HepG2 (cell line): ENCODE data around the gene FAM3B. TPM values are rescaled to one million over a fixed set of nuclear protein-coding genes. Genes with fewer than 3 reads are reported as not detected.

Experiments
- ATAC-seq: fragments of 200-7000 bp; cut with Tn5 transposase; 3 replicates; pipeline ENCODE4 v1.9.1; 2020; ENCODE audit warnings: mild to moderate bottlenecking, moderate library complexity
- BruUV-seq: library from RNA; stranded (reverse); fragments of 400-500 nt; replicated peaks from 2 replicates; lab custom pipeline; 2021; lab: Mats Ljungman, UMichigan
- CTCF ChIA-PET: fragments of 300-600 bp; formaldehyde crosslinking; extraction: SDS; loops from one replicate; lab custom pipeline; 2021; ENCODE audit warnings: low total read pairs, inconsistent platforms, low intra/inter-chr PET ratio; lab: Yijun Ruan, JAX
- POLR2A ChIA-PET: fragments of 350-600 bp; sonication (Branson Sonifier 250); formaldehyde crosslinking; loops from one replicate; lab custom pipeline; 2020; ENCODE audit warnings: antibody characterized with exemption, inconsistent platforms; lab: Yijun Ruan, JAX
- DNase-seq: peaks from one replicate; pipeline ENCODE4 v3.0.0-alpha.2; 2015; ENCODE audit warnings: low spot score
- FAIRE-seq: peaks from 3 replicates; lab custom pipeline; 2011; peaks lifted over from hg19 to GRCh38; lab: Jason Lieb, UNC
- H2AFZ ChIP-seq: one replicate; pipeline ENCODE4 v1.6.1; 2011; ENCODE audit warnings: low read length, inconsistent platforms
- H3K27ac ChIP-seq: fragments of 300-600 bp; 3 replicates; pipeline ENCODE4 v1.8.0; 2011; ENCODE audit warnings: mixed run types, mild to moderate bottlenecking, mixed read lengths, low read length, inconsistent platforms; ENCODE audit not compliant: insufficient read depth; ENCODE audit errors: extremely low read length
- H3K27me3 ChIP-seq, 2 experiments: fragments of 200-600 bp in 1 of 2; 2 replicates in 1 of 2; 3 replicates in 1 of 2; pipeline versions ENCODE4 v1.6.0 to v1.8.0; 2011; ENCODE audit warnings: low read length in 2 of 2, mild to moderate bottlenecking in 2 of 2, moderate library complexity in 2 of 2, inconsistent platforms in 1 of 2; ENCODE audit not compliant: insufficient read depth in 2 of 2, control insufficient read depth in 1 of 2
- H3K36me3 ChIP-seq, 2 experiments: fragments of 200-600 bp in 1 of 2; replicated peaks in 1 of 2; 2 replicates in 1 of 2; 3 replicates in 1 of 2; pipeline versions ENCODE4 v1.5.1 to v1.8.0; 2011; ENCODE audit warnings: low read length in 2 of 2, inconsistent platforms in 1 of 2; ENCODE audit not compliant: insufficient read depth in 2 of 2, control insufficient read depth in 1 of 2
- H3K4me1 ChIP-seq: 2 replicates; pipeline ENCODE4 v1.5.1; 2012; ENCODE audit warnings: low read length, inconsistent platforms; ENCODE audit not compliant: insufficient read depth
- H3K4me2 ChIP-seq: 2 replicates; pipeline ENCODE4 v1.6.0; 2011; ENCODE audit warnings: low read depth, low read length, inconsistent platforms
- H3K4me3 ChIP-seq, 3 experiments: fragments of 200-600 bp in 1 of 3; sonication (generic), shearing (Covaris generic) in 1 of 3; replicated peaks in 1 of 3; 2 replicates each; pipeline ENCODE4 v1.5.1; 2011 to 2016; ENCODE audit warnings: low read length in 3 of 3, inconsistent platforms in 2 of 3, low read depth in 2 of 3, mild to moderate bottlenecking in 2 of 3, control low read depth in 1 of 3, mixed read lengths in 1 of 3; ENCODE audit not compliant: insufficient read depth in 1 of 3
- H3K79me2 ChIP-seq: one replicate; pipeline ENCODE4 v1.6.1; 2011; ENCODE audit warnings: low read length, inconsistent platforms; ENCODE audit not compliant: insufficient read depth
- H3K9ac ChIP-seq: 2 replicates; pipeline ENCODE4 v1.6.0; 2011; ENCODE audit warnings: mild to moderate bottlenecking, low read depth, low read length, inconsistent platforms; ENCODE audit not compliant: insufficient read depth
- H3K9me3 ChIP-seq: 2 replicates; pipeline ENCODE4 v1.5.1; 2012; ENCODE audit warnings: mild to moderate bottlenecking, low read length
- H4K20me1 ChIP-seq: 2 replicates; pipeline ENCODE4 v1.6.0; 2011; ENCODE audit warnings: inconsistent platforms, mild to moderate bottlenecking, low read length, moderate library complexity; ENCODE audit not compliant: insufficient read depth
- KLF13 ChIP-seq: sonication (generic); formaldehyde crosslinking; IDR thresholded peaks from 2 replicates; pipeline ENCODE4 v1.4.0; 2020; ENCODE audit warnings: mild to moderate bottlenecking, missing genetic modification reagents
- NFE2L1 ChIP-seq: sonication (generic); formaldehyde crosslinking; IDR thresholded peaks from 2 replicates; pipeline ENCODE4 v1.4.0; 2020; ENCODE audit warnings: missing genetic modification reagents, mild to moderate bottlenecking, borderline replicate concordance
- NKX3-1 ChIP-seq: sonication (generic); formaldehyde crosslinking; IDR thresholded peaks from 2 replicates; pipeline ENCODE4 v1.5.0; 2020; ENCODE audit warnings: missing genetic modification reagents
- NR2F6 ChIP-seq, 2 experiments: IDR thresholded peaks; 2 replicates each; pipeline ENCODE4 v1.6.1; 2016; ENCODE audit warnings: antibody characterized with exemption in 1 of 2, mild to moderate bottlenecking in 1 of 2
- RBM22 ChIP-seq: fragments of 200-400 bp; formaldehyde crosslinking; optimal IDR thresholded peaks from 2 replicates; pipeline ENCODE3; 2017; ENCODE audit warnings: mild to moderate bottlenecking, low read length, moderate library complexity
- THAP11 ChIP-seq: IDR thresholded peaks from 2 replicates; pipeline ENCODE4 v1.6.1; 2016; ENCODE audit warnings: missing biosample characterization, missing genetic modification reagents
- TSC22D2 ChIP-seq: sonication (generic); formaldehyde crosslinking; IDR thresholded peaks from 2 replicates; pipeline ENCODE4 v1.5.1; 2020; ENCODE audit warnings: missing genetic modification reagents, mild to moderate bottlenecking, borderline replicate concordance
- ZBTB8A ChIP-seq: sonication (generic); formaldehyde crosslinking; IDR thresholded peaks from 2 replicates; pipeline ENCODE4 v1.4.0; 2020; ENCODE audit warnings: mild to moderate bottlenecking, low read depth, missing genetic modification reagents, borderline replicate concordance
- ZFAT ChIP-seq: sonication (generic); formaldehyde crosslinking; conservative IDR thresholded peaks from 2 replicates; pipeline ENCODE4 v1.8.1; 2023; ENCODE audit warnings: missing genetic modification reagents, inconsistent platforms
- ZNF24 ChIP-seq: fragments of 450-650 bp; IDR thresholded peaks from 2 replicates; pipeline ENCODE4 v1.6.1; 2017; ENCODE audit warnings: antibody characterized with exemption, mild to moderate bottlenecking
- ZNF746 ChIP-seq: sonication (generic); formaldehyde crosslinking; IDR thresholded peaks from 2 replicates; pipeline ENCODE4 v1.8.0; 2022; ENCODE audit warnings: mild to moderate bottlenecking, missing genetic modification reagents
- WGBS: methylation state at CpG from one replicate; pipeline ENCODE4 v1.1.6; 2017; ENCODE audit warnings: low lambda C conversion rate; 5-methylcytosine and 5-hydroxymethylcytosine counted together
- in situ Hi-C: cut with HindIII; loops from 2 replicates; pipeline ENCODE4 v1.10.0; 2017; ENCODE audit warnings: low pct_unique_long_range_greater_than_20kb; ENCODE audit not compliant: extremely low pct_ligation_motif_present
- intact Hi-C: fragments of 100-400 bp; cut with micrococcal nuclease; formaldehyde crosslinking; loops from one replicate; pipeline ENCODE4 v1.10.0; 2022; ENCODE audit not compliant: unreplicated experiment
- polyA plus RNA-seq, 8 experiments: library from polyadenylated mRNA; depleted of rRNA in 3 of 8; stranded (reverse) in 7 of 8; unstranded in 1 of 8; fragments of >200 nt; fragmentation: Illumina TruSeq in 4 of 8; extraction: Trizol in 4 of 8; gene quantifications; 2 replicates each; pipeline versions ENCODE4 v1.2.1 to v1.2.3, GENCODE V29; 2011 to 2016; ENCODE audit warnings: low read depth in 4 of 8, missing spikeins in 1 of 8, mixed read lengths in 1 of 8; ENCODE audit not compliant: insufficient read depth in 1 of 8
- total RNA-seq, 5 experiments: library from RNA; depleted of rRNA; stranded (reverse); fragments of >200 nt; fragmentation: Illumina TruSeq; extraction: Trizol; gene quantifications; 2 replicates each; pipeline ENCODE4 v1.2.3, GENCODE V29; 2016; ENCODE audit warnings: low read depth in 1 of 5
- TF ChIP-seq, protein P1 (sequence below): sonication (generic); formaldehyde crosslinking; IDR thresholded peaks from 2 replicates; pipeline ENCODE4 v1.8.0; 2022; ENCODE audit warnings: mild to moderate bottlenecking, missing genetic modification reagents
- TF ChIP-seq, protein P2 (sequence below): IDR thresholded peaks from 2 replicates; pipeline ENCODE4 v1.6.1; 2016; ENCODE audit warnings: missing compliant biosample characterization, missing genetic modification reagents, borderline replicate concordance
- TF ChIP-seq, protein P3 (sequence below): sonication (generic); formaldehyde crosslinking; IDR thresholded peaks from 2 replicates; pipeline ENCODE4 v1.4.0; 2020; ENCODE audit warnings: mild to moderate bottlenecking, missing genetic modification reagents
- TF ChIP-seq, protein P4 (sequence below): sonication (generic); formaldehyde crosslinking; IDR thresholded peaks from 2 replicates; pipeline ENCODE4 v1.8.0; 2022; ENCODE audit warnings: missing genetic modification reagents, mild to moderate bottlenecking, inconsistent platforms, borderline replicate concordance

The FAM3B gene
- total and polyA plus RNA-seq, 2 of the 13 experiments (the other 11 are each of a cell fraction or from before 2014, with no cell fraction given), result 46.5 to 62.0 TPM

DNA sequence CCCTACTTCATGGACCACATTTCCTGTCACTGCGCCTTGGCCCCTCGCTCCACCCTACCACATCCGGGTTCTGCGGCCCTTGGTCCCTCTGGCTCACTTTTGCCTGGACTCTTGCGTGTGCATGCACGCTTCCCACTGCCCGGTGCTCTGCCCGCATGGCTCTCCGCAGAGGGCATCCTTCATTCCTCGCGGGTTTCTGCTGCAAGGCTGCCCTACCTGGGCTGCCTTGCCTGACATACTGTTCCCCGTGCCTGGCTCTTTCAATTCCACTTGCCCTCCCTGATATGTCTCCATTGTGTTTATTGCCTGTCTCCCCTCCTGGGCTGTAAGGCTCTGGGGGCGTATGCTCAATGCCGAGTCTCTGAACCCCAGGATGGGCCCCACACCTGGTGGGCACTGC lies 71.7 kb downstream of the FAM3B start (continued):
- TF ChIP-seq, protein P1, sequence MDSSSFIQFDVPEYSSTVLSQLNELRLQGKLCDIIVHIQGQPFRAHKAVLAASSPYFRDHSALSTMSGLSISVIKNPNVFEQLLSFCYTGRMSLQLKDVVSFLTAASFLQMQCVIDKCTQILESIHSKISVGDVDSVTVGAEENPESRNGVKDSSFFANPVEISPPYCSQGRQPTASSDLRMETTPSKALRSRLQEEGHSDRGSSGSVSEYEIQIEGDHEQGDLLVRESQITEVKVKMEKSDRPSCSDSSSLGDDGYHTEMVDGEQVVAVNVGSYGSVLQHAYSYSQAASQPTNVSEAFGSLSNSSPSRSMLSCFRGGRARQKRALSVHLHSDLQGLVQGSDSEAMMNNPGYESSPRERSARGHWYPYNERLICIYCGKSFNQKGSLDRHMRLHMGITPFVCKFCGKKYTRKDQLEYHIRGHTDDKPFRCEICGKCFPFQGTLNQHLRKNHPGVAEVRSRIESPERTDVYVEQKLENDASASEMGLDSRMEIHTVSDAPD (CRISPR knock-in tag), result no peak
- TF ChIP-seq, protein P2, sequence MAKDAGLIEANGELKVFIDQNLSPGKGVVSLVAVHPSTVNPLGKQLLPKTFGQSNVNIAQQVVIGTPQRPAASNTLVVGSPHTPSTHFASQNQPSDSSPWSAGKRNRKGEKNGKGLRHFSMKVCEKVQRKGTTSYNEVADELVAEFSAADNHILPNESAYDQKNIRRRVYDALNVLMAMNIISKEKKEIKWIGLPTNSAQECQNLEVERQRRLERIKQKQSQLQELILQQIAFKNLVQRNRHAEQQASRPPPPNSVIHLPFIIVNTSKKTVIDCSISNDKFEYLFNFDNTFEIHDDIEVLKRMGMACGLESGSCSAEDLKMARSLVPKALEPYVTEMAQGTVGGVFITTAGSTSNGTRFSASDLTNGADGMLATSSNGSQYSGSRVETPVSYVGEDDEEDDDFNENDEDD (CRISPR knock-in tag), result no peak
- TF ChIP-seq TSC22D2 (CRISPR knock-in tag), result no peak
- TF ChIP-seq KLF13 (CRISPR knock-in tag), result no peak
- no peak for TF ChIP-seq ZNF24
- TF ChIP-seq ZNF746 (CRISPR knock-in tag), result no peak

DNA sequence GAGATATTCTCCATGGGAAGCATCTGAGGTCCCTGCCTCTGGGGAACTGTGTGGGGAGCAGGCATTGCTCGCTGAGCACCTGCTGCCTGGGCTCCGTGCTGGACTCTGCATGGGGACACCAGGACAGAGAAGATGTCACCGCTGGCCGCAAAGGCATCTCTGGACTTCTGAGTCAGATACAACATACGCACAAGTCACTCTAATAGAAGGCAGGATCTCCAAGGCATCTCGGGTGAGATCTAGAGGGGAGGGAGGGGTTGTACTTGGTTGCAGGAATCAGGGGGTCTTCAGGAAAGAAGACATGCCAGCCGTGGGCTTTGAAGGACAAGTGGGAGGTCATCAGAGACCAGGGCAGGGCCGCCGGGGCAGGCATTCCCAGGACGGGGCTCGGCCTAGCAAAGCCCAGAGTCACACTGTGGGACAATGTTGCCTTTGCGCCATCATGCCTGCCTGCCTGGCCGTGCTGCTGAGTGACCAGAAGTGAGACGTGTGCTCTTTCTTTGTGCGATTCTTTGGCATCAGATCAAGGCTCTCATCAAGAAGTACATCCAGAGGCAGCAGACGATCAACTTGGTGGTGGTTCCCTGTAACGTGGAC lies 73.5 kb downstream of the FAM3B start:
- no peak for TF ChIP-seq ZFAT (CRISPR knock-in tag)
- no peak for TF ChIP-seq THAP11 (CRISPR knock-in tag)
- TF ChIP-seq ZBTB8A (CRISPR knock-in tag), result no peak
- TF ChIP-seq, protein P3, sequence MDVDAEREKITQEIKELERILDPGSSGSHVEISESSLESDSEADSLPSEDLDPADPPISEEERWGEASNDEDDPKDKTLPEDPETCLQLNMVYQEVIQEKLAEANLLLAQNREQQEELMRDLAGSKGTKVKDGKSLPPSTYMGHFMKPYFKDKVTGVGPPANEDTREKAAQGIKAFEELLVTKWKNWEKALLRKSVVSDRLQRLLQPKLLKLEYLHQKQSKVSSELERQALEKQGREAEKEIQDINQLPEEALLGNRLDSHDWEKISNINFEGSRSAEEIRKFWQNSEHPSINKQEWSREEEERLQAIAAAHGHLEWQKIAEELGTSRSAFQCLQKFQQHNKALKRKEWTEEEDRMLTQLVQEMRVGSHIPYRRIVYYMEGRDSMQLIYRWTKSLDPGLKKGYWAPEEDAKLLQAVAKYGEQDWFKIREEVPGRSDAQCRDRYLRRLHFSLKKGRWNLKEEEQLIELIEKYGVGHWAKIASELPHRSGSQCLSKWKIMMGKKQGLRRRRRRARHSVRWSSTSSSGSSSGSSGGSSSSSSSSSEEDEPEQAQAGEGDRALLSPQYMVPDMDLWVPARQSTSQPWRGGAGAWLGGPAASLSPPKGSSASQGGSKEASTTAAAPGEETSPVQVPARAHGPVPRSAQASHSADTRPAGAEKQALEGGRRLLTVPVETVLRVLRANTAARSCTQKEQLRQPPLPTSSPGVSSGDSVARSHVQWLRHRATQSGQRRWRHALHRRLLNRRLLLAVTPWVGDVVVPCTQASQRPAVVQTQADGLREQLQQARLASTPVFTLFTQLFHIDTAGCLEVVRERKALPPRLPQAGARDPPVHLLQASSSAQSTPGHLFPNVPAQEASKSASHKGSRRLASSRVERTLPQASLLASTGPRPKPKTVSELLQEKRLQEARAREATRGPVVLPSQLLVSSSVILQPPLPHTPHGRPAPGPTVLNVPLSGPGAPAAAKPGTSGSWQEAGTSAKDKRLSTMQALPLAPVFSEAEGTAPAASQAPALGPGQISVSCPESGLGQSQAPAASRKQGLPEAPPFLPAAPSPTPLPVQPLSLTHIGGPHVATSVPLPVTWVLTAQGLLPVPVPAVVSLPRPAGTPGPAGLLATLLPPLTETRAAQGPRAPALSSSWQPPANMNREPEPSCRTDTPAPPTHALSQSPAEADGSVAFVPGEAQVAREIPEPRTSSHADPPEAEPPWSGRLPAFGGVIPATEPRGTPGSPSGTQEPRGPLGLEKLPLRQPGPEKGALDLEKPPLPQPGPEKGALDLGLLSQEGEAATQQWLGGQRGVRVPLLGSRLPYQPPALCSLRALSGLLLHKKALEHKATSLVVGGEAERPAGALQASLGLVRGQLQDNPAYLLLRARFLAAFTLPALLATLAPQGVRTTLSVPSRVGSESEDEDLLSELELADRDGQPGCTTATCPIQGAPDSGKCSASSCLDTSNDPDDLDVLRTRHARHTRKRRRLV (CRISPR knock-in tag), result no peak
- no peak for TF ChIP-seq NFE2L1 (CRISPR knock-in tag)
- TF ChIP-seq, protein P4, sequence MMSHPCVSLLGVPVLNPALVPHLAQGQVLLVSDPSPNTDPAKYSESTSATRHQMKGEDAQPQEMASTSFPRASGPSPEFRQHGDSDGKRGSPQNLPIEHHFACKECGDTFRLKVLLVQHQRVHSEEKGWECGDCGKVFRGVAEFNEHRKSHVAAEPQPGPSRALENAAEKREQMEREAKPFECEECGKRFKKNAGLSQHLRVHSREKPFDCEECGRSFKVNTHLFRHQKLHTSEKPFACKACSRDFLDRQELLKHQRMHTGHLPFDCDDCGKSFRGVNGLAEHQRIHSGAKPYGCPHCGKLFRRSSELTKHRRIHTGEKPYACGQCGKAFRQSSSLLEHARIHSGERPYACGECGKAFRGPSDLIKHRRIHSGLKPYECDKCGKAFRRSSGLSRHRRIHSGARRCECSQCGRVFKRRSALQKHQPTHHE (CRISPR knock-in tag), result no peak
- no peak for TF ChIP-seq RBM22
- no peak for TF ChIP-seq NKX3-1 (CRISPR knock-in tag)
- TF ChIP-seq NR2F6 (IDR thresholded peaks at IDR 0.05), result no peak
- TF ChIP-seq NR2F6 (CRISPR knock-in tag; IDR thresholded peaks at IDR 0.05), result no peak
- CTCF ChIA-PET, result no interaction called here
- in situ Hi-C loops (no loop called here), intact Hi-C loops (no loop called here)
- Histone ChIP-seq H3K9ac (no peak overlapping the region), H4K20me1 (no peaks in the 10 kb centered on the region), H3K27me3 (no peaks in the 10 kb centered on the region), H3K9me3 (no peaks in the 10 kb centered on the region), H3K27ac (no peak overlapping the region), H3K4me2 (no peak overlapping the region), H3K4me1 (no peaks in the 10 kb centered on the region), H3K36me3 (peaks cover 3 to 4% of the 10 kb centered on the region in 2 experiments; a peak in 1 of 5 replicates), H3K4me3 (no peak overlapping the region), H2AFZ (no peak overlapping the region), H3K79me2 (no peaks in the 10 kb centered on the region)
- DNase-seq (no peak), ATAC-seq (no peak), FAIRE-seq (no peak)
- POLR2A ChIA-PET, result no interaction called here
- no TSS peak for BruUV-seq
- WGBS, result 93% methylated on average over 12 of the region's 17 CpGs
